Activated T-cell treated with anti-CD3 and anti-CD28 coated beads, Interleukin-2, amount 50 U/mL, for 72 hours (primary cell): ENCODE results near the gene SCAND1. TPM values are rescaled to one million over a fixed set of nuclear protein-coding genes. Genes with fewer than 3 reads are reported as not detected.

Experiments used
- ATAC-seq, 2 donors: fragments of 150-1000 bp; cut with Tn5 transposase; replicated peaks in 1 of 2; 2 replicates each; pipeline ENCODE4 v1.10.0; 2021; ENCODE audit warnings: moderate library complexity in 2 of 2, mild to moderate bottlenecking in 1 of 2
- DNase-seq, 2 donors: peaks; one replicate each; pipeline ENCODE4 v3.0.0; 2021 to 2022; ENCODE audit warnings: mixed read lengths in 1 of 2
- H3K27ac Mint-ChIP-seq: one replicate; pipeline ENCODE4 v1.8.0; 2022; ENCODE audit warnings: mild to moderate bottlenecking, moderate library complexity, mixed read lengths
- H3K27me3 Mint-ChIP-seq: one replicate; pipeline ENCODE4 v1.8.0; 2022; ENCODE audit warnings: low read depth, mixed read lengths
- H3K36me3 Mint-ChIP-seq, 2 donors: one replicate each; pipeline ENCODE4 v1.8.0; 2022; ENCODE audit warnings: mixed read lengths in 2 of 2, mild to moderate bottlenecking in 1 of 2; ENCODE audit not compliant: insufficient read depth in 2 of 2
- H3K4me1 Mint-ChIP-seq: one replicate; pipeline ENCODE4 v1.8.0; 2022; ENCODE audit warnings: low read depth, mixed read lengths
- H3K4me3 Mint-ChIP-seq, 2 donors: one replicate each; pipeline ENCODE4 v1.8.0; 2022; ENCODE audit warnings: mild to moderate bottlenecking in 2 of 2, mixed read lengths in 2 of 2, moderate library complexity in 2 of 2
- H3K9me3 Mint-ChIP-seq, 2 donors: one replicate each; pipeline ENCODE4 v1.8.0; 2022; ENCODE audit warnings: mixed read lengths in 2 of 2
- total RNA-seq, 2 donors: library from RNA; stranded (reverse); gene quantifications; one replicate each; pipeline ENCODE4 v1.2.3, GENCODE V29; 2022

Gene SCAND1
- total RNA-seq, 2 donors from 2014 or later: 31.7 to 38.2 TPM

- DNase-seq (no peak), ATAC-seq (no peak)
- H3K27ac Mint-ChIP-seq: no peak overlapping the region
- no peaks in the 10 kb centered on the region for H3K9me3 Mint-ChIP-seq
- H3K4me1 Mint-ChIP-seq: peaks cover 32% of the 10 kb centered on the region
- no peaks in the 10 kb centered on the region for H3K27me3 Mint-ChIP-seq
- H3K36me3 Mint-ChIP-seq: peaks cover 3 to 14% of the 10 kb centered on the region in 2 donors
- H3K4me3 Mint-ChIP-seq: no peak overlapping the region
These were observed 44.0 kb downstream of the SCAND1 start for GRCh38 chr20:35910254-35910653.

- Mint-ChIP-seq H3K4me3 (no peak overlapping the region), H3K9me3 (no peaks in the 10 kb centered on the region), H3K4me1 (peaks cover 36% of the 10 kb centered on the region), H3K36me3 (peaks cover 4 to 14% of the 10 kb centered on the region in 2 donors), H3K27ac (no peak overlapping the region), H3K27me3 (no peaks in the 10 kb centered on the region)
- DNase-seq (no peak), ATAC-seq (no peak)
These were observed 44.5 kb downstream of the SCAND1 start for GRCh38 chr20:35909796-35910195.

- H3K27ac Mint-ChIP-seq: peak overlapping the region; percentile 11
These were observed 45.1 kb downstream of the SCAND1 start for GRCh38 chr20:35909176-35909575.

GRCh38 chr20:35908007-35908406 lies 46.3 kb downstream of the SCAND1 start:
- Mint-ChIP-seq H3K27me3 (no peaks in the 10 kb centered on the region), H3K9me3 (no peaks in the 10 kb centered on the region), H3K27ac (peak overlapping the region; percentile 24), H3K4me1 (peaks cover 38% of the 10 kb centered on the region), H3K36me3 (peaks cover 4 to 12% of the 10 kb centered on the region in 2 donors), H3K4me3 (no peak overlapping the region)
- no peak for ATAC-seq
- DNase-seq: no peak

More at GRCh38 chr20:35909176-35909575, 45.1 kb downstream of the SCAND1 start:
- ATAC-seq: peak; percentile 52 to 60
- H3K4me3 Mint-ChIP-seq: peak overlapping the region in 1 of 2 donors; percentile 16
- DNase-seq: no peak
- H3K27me3 Mint-ChIP-seq: no peaks in the 10 kb centered on the region
- H3K36me3 Mint-ChIP-seq: peaks cover 4 to 15% of the 10 kb centered on the region in 2 donors
- peaks cover 38% of the 10 kb centered on the region for H3K4me1 Mint-ChIP-seq
- H3K9me3 Mint-ChIP-seq: no peaks in the 10 kb centered on the region

GRCh38 chr20:35907017-35907701 lies 47.1 kb downstream of the SCAND1 start:
- Mint-ChIP-seq H3K4me1 (peaks cover 38% of the 10 kb centered on the region), H3K9me3 (no peaks in the 10 kb centered on the region), H3K4me3 (no peak overlapping the region), H3K36me3 (peaks cover 1 to 6% of the 10 kb centered on the region in 2 donors), H3K27me3 (no peaks in the 10 kb centered on the region), H3K27ac (no peak overlapping the region)
- DNase-seq (no peak), ATAC-seq (no peak)

GRCh38 chr20:35904982-35905663 lies 49.2 kb downstream of the SCAND1 start:
- ATAC-seq (peak; percentile 50 to 63), DNase-seq (no peak)
- peaks cover 1 to 5% of the 10 kb centered on the region in 2 donors for H3K36me3 Mint-ChIP-seq
- peak overlapping the region; percentile 49 for H3K27ac Mint-ChIP-seq
- H3K4me1 Mint-ChIP-seq: peaks cover 37% of the 10 kb centered on the region
- no peak overlapping the region for H3K4me3 Mint-ChIP-seq
- H3K9me3 Mint-ChIP-seq: no peaks in the 10 kb centered on the region
- no peaks in the 10 kb centered on the region for H3K27me3 Mint-ChIP-seq

GRCh38 chr20:35903843-35904242 lies 50.5 kb downstream of the SCAND1 start:
- H3K9me3 Mint-ChIP-seq: no peaks in the 10 kb centered on the region
- ATAC-seq (no peak), DNase-seq (no peak)
- H3K4me3 Mint-ChIP-seq: no peak overlapping the region
- H3K4me1 Mint-ChIP-seq: peaks cover 25% of the 10 kb centered on the region
- peaks cover 1 to 7% of the 10 kb centered on the region in 2 donors for H3K36me3 Mint-ChIP-seq
- H3K27me3 Mint-ChIP-seq: no peaks in the 10 kb centered on the region
- no peak overlapping the region for H3K27ac Mint-ChIP-seq

Other genes starting within 250 kb of the SCAND1 start
- gene RBM39, start 212.2 kb downstream of the SCAND1 start, total RNA-seq: 100 to 1,000 TPM; 431 to 525 TPM
- gene PHF20, start 182.5 kb downstream of the SCAND1 start, total RNA-seq: 10 to 100 TPM; 68.1 to 68.6 TPM
- gene CNBD2, start 14.1 kb upstream of the SCAND1 start, total RNA-seq: 10 to 100 TPM in 1 of 2 donors, 1 to 10 TPM in 1; 8.4 to 10.2 TPM
- under 1 TPM; 0.51 to 0.70 TPM for gene EPB41L1, start 200.2 kb upstream of the SCAND1 start, total RNA-seq